Fibroblast of lung (primary cell): ENCODE results near the gene DOCK3.

Experiments
- CTCF ChIP-seq, 2 donors: IDR thresholded peaks in 1 of 2; conservative IDR thresholded peaks in 1 of 2; 1 replicate in 1 of 2; 2 replicates in 1 of 2; pipeline ENCODE4 v1.5.1; 2011 to 2012; ENCODE audit warnings: low read length in 2 of 2, control low read depth in 1 of 2, inconsistent platforms in 1 of 2, low read depth in 1 of 2, mild to moderate bottlenecking in 1 of 2
- EZH2 ChIP-seq: IDR thresholded peaks from 2 replicates; pipeline ENCODE4 v1.5.1; 2012; ENCODE audit warnings: low read length, control low read depth, mild to moderate bottlenecking; ENCODE audit errors: missing control alignments

- TF ChIP-seq EZH2 = no peak
- no peak for TF ChIP-seq CTCF (conservative IDR thresholded peaks at IDR 0.05 in 1 of 2, IDR thresholded peaks at IDR 0.05 in 1 of 2; ENCODE audit: low read depth in 1 of 2, low read length in 2 of 2)
Observed at GRCh38 chr3:51362476-51362875, 687.7 kb downstream of the DOCK3 start.
